Measurements from ENCODE around the gene DNAJC9.

GRCh38 chr10:73232887-73233286 is 14.2 kb downstream of the DNAJC9 start:
- TF ChIP-seq SP2 (tag by site-specific recombination; IDR thresholded peaks at IDR 0.05), result no peak
- no peak for TF ChIP-seq CTCF (tag by site-specific recombination; IDR thresholded peaks at IDR 0.05)
- TF ChIP-seq ZNF791 (tag by site-specific recombination; IDR thresholded peaks at IDR 0.05), result no peak
- no peak for TF ChIP-seq ATF2 (tag by site-specific recombination; IDR thresholded peaks at IDR 0.05; ENCODE audit: low read depth)
- TF ChIP-seq ZNF768 (tag by site-specific recombination; IDR thresholded peaks at IDR 0.05), result no peak
- TF ChIP-seq PATZ1 (tag by site-specific recombination; IDR thresholded peaks at IDR 0.05), result no peak
